DOHH2 (cell line): Measurements from ENCODE around the gene C16orf78.

Experiments
- H3F3A ChIP-seq: fragments of 200-600 bp; sonication (generic), shearing (Covaris generic); 2 replicates; pipeline ENCODE4 v1.6.0; 2016; ENCODE audit warnings: antibody characterized with exemption, mild to moderate bottlenecking; ENCODE audit not compliant: control insufficient read depth, insufficient read depth
- H3K27ac ChIP-seq: fragments of 200-600 bp; sonication (generic); 2 replicates; pipeline ENCODE4 v1.5.1; 2014; ENCODE audit warnings: low read depth, mild to moderate bottlenecking, low read length, moderate library complexity
- H3K27me3 ChIP-seq: fragments of 200-600 bp; sonication (generic); 2 replicates; pipeline ENCODE4 v1.6.1; 2014; ENCODE audit warnings: mild to moderate bottlenecking, low read length, mixed read lengths; ENCODE audit not compliant: control insufficient read depth
- H3K36me3 ChIP-seq: fragments of 200-600 bp; sonication (generic); 2 replicates; pipeline ENCODE4 v1.6.1; 2014; ENCODE audit warnings: mild to moderate bottlenecking, low read length, moderate library complexity, mixed read lengths; ENCODE audit not compliant: control insufficient read depth
- H3K4me1 ChIP-seq: fragments of 200-600 bp; sonication (generic); 2 replicates; pipeline ENCODE4 v1.6.1; 2014; ENCODE audit warnings: mild to moderate bottlenecking, low read length, mixed read lengths; ENCODE audit not compliant: control insufficient read depth
- H3K4me2 ChIP-seq: fragments of 200-600 bp; sonication (generic); 2 replicates; pipeline ENCODE4 v1.6.0; 2014; ENCODE audit warnings: mild to moderate bottlenecking, low read length, moderate library complexity
- H3K4me3 ChIP-seq: fragments of 200-600 bp; sonication (generic); 2 replicates; pipeline ENCODE4 v1.5.1; 2014; ENCODE audit warnings: mild to moderate bottlenecking, low read length, mixed read lengths
- H3K79me2 ChIP-seq: fragments of 200-600 bp; sonication (generic); 2 replicates; pipeline ENCODE4 v1.6.1; 2014; ENCODE audit warnings: mild to moderate bottlenecking, low read length, mixed read lengths; ENCODE audit not compliant: control insufficient read depth
- H3K9me2 ChIP-seq: fragments of 200-600 bp; sonication (generic); replicated peaks from 2 replicates; pipeline ENCODE4 v1.6.1; 2014; ENCODE audit warnings: mild to moderate bottlenecking, low read length, mixed read lengths; ENCODE audit not compliant: control insufficient read depth
- H3K9me3 ChIP-seq: fragments of 200-600 bp; sonication (generic); 2 replicates; pipeline ENCODE4 v1.6.1; 2014; ENCODE audit warnings: antibody characterized with exemption, low read length, mixed read lengths; ENCODE audit not compliant: control insufficient read depth, insufficient read depth
- H4K20me1 ChIP-seq: fragments of 200-600 bp; sonication (generic); 2 replicates; pipeline ENCODE4 v1.6.0; 2014; ENCODE audit warnings: low read depth, mild to moderate bottlenecking, antibody characterized with exemption, low read length, moderate library complexity; ENCODE audit not compliant: control insufficient read depth, insufficient read depth
- EZH2phosphoT487 ChIP-seq: fragments of 200-600 bp; sonication (generic); IDR thresholded peaks from 2 replicates; pipeline ENCODE4 v1.6.1; 2017; ENCODE audit warnings: borderline replicate concordance, mild to moderate bottlenecking, antibody characterized with exemption, low read length, moderate library complexity, mixed read lengths
- TF ChIP-seq, protein P1 (sequence below): fragments of 200-600 bp; sonication (generic); IDR thresholded peaks from one replicate; pipeline ENCODE4 v1.5.1; 2014; ENCODE audit warnings: antibody characterized with exemption, mild to moderate bottlenecking, low read depth, low read length; ENCODE audit not compliant: poor library complexity, severe bottlenecking

C16orf78 gene

DNA sequence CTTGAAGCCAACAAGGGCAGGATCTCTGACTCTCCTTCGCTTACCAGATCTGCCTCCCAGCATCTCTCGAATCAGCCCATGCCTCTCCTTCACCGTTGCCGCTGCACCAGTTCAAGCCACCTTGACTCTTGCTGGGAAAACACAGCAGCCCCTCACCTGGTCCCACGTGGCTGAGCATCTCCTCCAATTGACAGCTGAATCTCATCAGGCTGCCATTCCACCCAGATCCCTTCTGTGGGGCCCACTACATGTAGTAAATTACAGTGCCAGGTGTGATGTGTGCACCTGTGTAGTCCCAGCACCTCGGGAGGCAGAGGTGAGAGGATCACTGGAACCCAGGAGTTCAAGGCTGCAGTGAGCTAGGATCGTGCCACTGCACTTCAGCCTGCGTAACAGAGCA is 37.8 kb upstream of the C16orf78 start:
- Histone ChIP-seq H4K20me1 (no peaks in the 10 kb centered on the region), H3K36me3 (no peaks in the 10 kb centered on the region), H3K27me3 (no peaks in the 10 kb centered on the region), H3K4me3 (no peak overlapping the region), H3K9me2 (no peaks in the 10 kb centered on the region), H3K79me2 (no peaks in the 10 kb centered on the region), H3K4me2 (no peak overlapping the region), H3F3A (no peaks in the 10 kb centered on the region), H3K9me3 (no peaks in the 10 kb centered on the region), H3K27ac (no peak overlapping the region), H3K4me1 (peaks cover 6% of the 10 kb centered on the region; the same call in 1 of the 2 replicates)
- no peak for TF ChIP-seq EZH2phosphoT487
- TF ChIP-seq, protein P1, sequence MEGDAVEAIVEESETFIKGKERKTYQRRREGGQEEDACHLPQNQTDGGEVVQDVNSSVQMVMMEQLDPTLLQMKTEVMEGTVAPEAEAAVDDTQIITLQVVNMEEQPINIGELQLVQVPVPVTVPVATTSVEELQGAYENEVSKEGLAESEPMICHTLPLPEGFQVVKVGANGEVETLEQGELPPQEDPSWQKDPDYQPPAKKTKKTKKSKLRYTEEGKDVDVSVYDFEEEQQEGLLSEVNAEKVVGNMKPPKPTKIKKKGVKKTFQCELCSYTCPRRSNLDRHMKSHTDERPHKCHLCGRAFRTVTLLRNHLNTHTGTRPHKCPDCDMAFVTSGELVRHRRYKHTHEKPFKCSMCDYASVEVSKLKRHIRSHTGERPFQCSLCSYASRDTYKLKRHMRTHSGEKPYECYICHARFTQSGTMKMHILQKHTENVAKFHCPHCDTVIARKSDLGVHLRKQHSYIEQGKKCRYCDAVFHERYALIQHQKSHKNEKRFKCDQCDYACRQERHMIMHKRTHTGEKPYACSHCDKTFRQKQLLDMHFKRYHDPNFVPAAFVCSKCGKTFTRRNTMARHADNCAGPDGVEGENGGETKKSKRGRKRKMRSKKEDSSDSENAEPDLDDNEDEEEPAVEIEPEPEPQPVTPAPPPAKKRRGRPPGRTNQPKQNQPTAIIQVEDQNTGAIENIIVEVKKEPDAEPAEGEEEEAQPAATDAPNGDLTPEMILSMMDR = no peak

DNA sequence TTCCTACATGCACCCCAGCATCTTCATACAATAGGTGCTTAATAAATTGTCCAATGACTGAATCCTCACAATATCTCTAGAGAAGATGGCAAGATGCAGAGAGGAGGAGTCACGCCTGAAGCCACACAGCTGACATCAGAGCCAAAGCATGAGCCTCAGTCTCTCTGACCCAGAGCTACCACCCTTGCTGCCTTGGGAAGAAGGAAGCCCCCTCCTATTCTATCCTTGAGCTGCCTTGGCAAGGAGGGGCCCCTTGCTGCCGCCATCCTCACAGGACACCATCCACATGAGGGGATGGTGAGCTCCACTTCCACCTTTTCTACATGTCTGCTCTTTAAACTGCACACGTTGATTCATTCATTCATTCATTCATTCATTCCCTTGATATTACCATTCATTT is 37.0 kb upstream of the C16orf78 start:
- Histone ChIP-seq H3K4me2 (no peak overlapping the region), H3K36me3 (no peaks in the 10 kb centered on the region), H3K27me3 (no peaks in the 10 kb centered on the region), H3K4me1 (peaks cover 6% of the 10 kb centered on the region; the same call in 1 of the 2 replicates), H3F3A (no peaks in the 10 kb centered on the region), H3K27ac (no peak overlapping the region), H3K4me3 (no peak overlapping the region), H3K9me3 (no peaks in the 10 kb centered on the region), H4K20me1 (no peaks in the 10 kb centered on the region), H3K9me2 (no peaks in the 10 kb centered on the region), H3K79me2 (no peaks in the 10 kb centered on the region)
- no peak for TF ChIP-seq EZH2phosphoT487
- TF ChIP-seq, protein P1 = no peak

DNA sequence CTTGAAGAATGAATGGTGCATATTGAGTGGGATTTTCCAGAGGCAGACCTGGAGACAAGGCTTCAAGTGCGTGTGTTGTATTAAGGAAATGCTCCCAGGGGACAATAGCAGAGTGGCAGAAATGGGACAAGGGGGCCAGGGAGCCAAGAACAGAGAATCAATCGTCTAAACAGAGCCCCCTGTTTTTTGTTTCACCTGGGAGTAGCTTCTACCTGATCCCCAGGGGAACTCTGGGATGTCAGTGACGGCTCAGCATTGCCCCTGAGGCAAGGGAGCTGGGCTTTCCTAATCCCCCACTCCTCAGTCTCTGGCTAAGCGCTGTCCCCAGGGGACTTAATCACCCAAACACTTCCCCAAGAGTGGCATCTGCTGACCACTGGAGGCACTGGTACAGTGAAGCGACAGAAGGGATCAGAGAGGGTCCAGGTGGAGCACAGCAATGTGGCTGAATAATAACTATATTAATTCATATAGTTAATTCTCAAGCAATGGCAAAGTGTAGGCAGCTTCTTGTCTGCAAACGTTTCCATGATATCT is 35.7 kb upstream of the C16orf78 start:
- no peak overlapping the region for H3K4me3 ChIP-seq
- no peaks in the 10 kb centered on the region for H3K9me2 ChIP-seq
- H3K79me2 ChIP-seq = no peaks in the 10 kb centered on the region
- H3K4me1 ChIP-seq = peaks cover 6% of the 10 kb centered on the region; the same call in 1 of the 2 replicates
- H3K27ac ChIP-seq = no peak overlapping the region
- no peak for TF ChIP-seq EZH2phosphoT487
- H3K4me2 ChIP-seq = no peak overlapping the region
- H4K20me1 ChIP-seq = no peaks in the 10 kb centered on the region
- H3F3A ChIP-seq = no peaks in the 10 kb centered on the region
- H3K27me3 ChIP-seq = no peaks in the 10 kb centered on the region
- H3K36me3 ChIP-seq = no peaks in the 10 kb centered on the region
- no peaks in the 10 kb centered on the region for H3K9me3 ChIP-seq

DNA sequence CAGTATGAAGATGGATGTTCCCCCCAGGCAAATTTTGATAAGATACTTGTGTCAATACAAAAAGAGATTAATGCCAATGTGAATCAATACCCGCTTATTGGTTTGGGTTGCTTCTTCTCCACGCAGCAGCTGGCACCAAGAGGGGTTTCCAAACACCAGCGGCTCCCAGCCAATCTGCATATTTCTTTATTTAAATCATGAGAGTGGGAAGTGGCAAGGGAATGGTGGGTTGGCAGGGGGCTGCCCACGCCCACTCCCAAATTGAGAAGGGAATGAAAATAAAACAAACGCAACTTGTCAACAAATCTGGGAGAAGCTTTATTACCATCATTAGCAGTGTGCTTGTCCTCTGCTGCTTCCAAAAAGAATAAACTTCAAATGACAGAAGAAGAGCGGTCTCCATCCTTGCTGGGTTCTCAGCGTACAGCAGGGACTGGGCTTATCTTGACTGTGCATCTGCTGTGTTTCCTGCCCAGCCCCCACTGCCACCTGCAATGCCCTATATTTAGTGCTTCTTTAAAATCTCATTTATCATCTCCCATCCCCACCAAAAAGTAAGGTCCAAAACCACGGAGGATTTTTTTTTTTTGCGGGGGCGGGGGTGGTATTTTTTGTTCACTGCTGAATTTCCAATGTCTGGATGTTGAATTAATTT is 34.9 kb upstream of the C16orf78 start:
- Histone ChIP-seq H3K9me3 (no peaks in the 10 kb centered on the region), H3K27me3 (no peaks in the 10 kb centered on the region), H3F3A (no peaks in the 10 kb centered on the region), H3K79me2 (no peaks in the 10 kb centered on the region), H3K4me3 (no peak overlapping the region), H3K27ac (no peak overlapping the region), H3K4me1 (peaks cover 6% of the 10 kb centered on the region; the same call in 1 of the 2 replicates), H3K9me2 (no peaks in the 10 kb centered on the region), H4K20me1 (no peaks in the 10 kb centered on the region), H3K4me2 (no peak overlapping the region), H3K36me3 (no peaks in the 10 kb centered on the region)
- TF ChIP-seq, protein P1 = no peak
- TF ChIP-seq EZH2phosphoT487 = no peak
